NT2/D1 (cell line): ENCODE data around the gene RTN4RL2.

Experiments used
- SUZ12 ChIP-seq: IDR thresholded peaks from 2 replicates; pipeline ENCODE4 v1.6.1; 2011; ENCODE audit not compliant: insufficient read length, insufficient read depth; ENCODE audit errors: extremely low read depth
- YY1 ChIP-seq: IDR thresholded peaks from 2 replicates; pipeline ENCODE4 v1.6.1; 2011; ENCODE audit not compliant: insufficient read length, insufficient read depth
- ZNF274 ChIP-seq: IDR thresholded peaks from 2 replicates; pipeline ENCODE4 v1.6.1; 2011; ENCODE audit warnings: mild to moderate bottlenecking, low read depth, low read length

GRCh38 chr11:57444362-57445121 lies 15.8 kb upstream of the RTN4RL2 start:
- TF ChIP-seq SUZ12 = no peak
- TF ChIP-seq YY1 = no peak
- no peak for TF ChIP-seq ZNF274
